K562 (cell line): ENCODE measurements around the gene ATP5F1D. TPM values are rescaled to one million over a fixed set of nuclear protein-coding genes. Genes with fewer than 3 reads are reported as not detected.

Source experiments
- ATAC-seq: fragments of 200-7000 bp; cut with Tn5 transposase; 3 replicates; pipeline ENCODE4 v1.9.1; 2020; ENCODE audit warnings: moderate library complexity
- BruUV-seq: library from RNA; stranded (reverse); fragments of 400-500 nt; replicated peaks from 2 replicates; lab custom pipeline; 2021; lab: Mats Ljungman, UMichigan
- CTCF ChIA-PET: fragments of 300-600 bp; formaldehyde crosslinking; extraction: SDS; loops from one replicate; lab custom pipeline; 2021; ENCODE audit warnings: low intra/inter-chr PET ratio; lab: Yijun Ruan, JAX
- POLR2A ChIA-PET: fragments of 300-600, 350-650 bp; sonication (Branson Sonifier 250); formaldehyde crosslinking; extraction: SDS; loops from one replicate; lab custom pipeline; 2021; ENCODE audit warnings: antibody characterized with exemption, inconsistent platforms; lab: Yijun Ruan, JAX
- DNase-seq, 4 experiments: peaks; one replicate each; pipeline versions ENCODE4 v3.0.0 to v3.0.0-alpha.2; 2011 to 2018; ENCODE audit warnings: low spot score in 3 of 4, mixed read lengths in 3 of 4; ENCODE audit errors: extremely low read depth in 1 of 4
- FAIRE-seq: peaks from 2 replicates; lab custom pipeline; 2011; peaks lifted over from hg19 to GRCh38; lab: Jason Lieb, UNC
- H2AFZ ChIP-seq: 2 replicates; pipeline ENCODE4 v1.6.0; 2011; ENCODE audit warnings: low read depth, low read length, control low read depth, inconsistent platforms
- H3K27ac ChIP-seq: fragments of 200-600 bp; 3 replicates; pipeline ENCODE4 v1.8.0; 2011; ENCODE audit warnings: low read depth, mild to moderate bottlenecking, control low read depth, inconsistent platforms, low read length, moderate library complexity, mixed read lengths; ENCODE audit errors: extremely low read depth
- H3K27me3 ChIP-seq, 2 experiments: fragments of 300-600 bp in 1 of 2; 2 replicates in 1 of 2; 3 replicates in 1 of 2; pipeline versions ENCODE4 v1.6.0 to v1.8.0; 2011; ENCODE audit warnings: inconsistent platforms in 2 of 2, low read length in 2 of 2, mild to moderate bottlenecking in 1 of 2, mixed read lengths in 1 of 2, moderate library complexity in 1 of 2; ENCODE audit not compliant: control insufficient read depth in 2 of 2, insufficient read depth in 2 of 2
- H3K36me3 ChIP-seq: fragments of 300-600 bp; 3 replicates; pipeline ENCODE4 v1.8.0; 2011; ENCODE audit warnings: mild to moderate bottlenecking, low read length, inconsistent platforms; ENCODE audit not compliant: control insufficient read depth, insufficient read depth
- H3K4me1 ChIP-seq, 2 experiments: fragments of 200-600 bp in 1 of 2; replicated peaks in 1 of 2; 2 replicates in 1 of 2; 3 replicates in 1 of 2; pipeline versions ENCODE4 v1.5.1 to v1.8.0; 2011; ENCODE audit warnings: inconsistent platforms in 2 of 2, low read length in 2 of 2, mild to moderate bottlenecking in 1 of 2, mixed read lengths in 1 of 2, moderate library complexity in 1 of 2; ENCODE audit not compliant: control insufficient read depth in 2 of 2, insufficient read depth in 2 of 2
- H3K4me2 ChIP-seq: 2 replicates; pipeline ENCODE4 v1.6.1; 2011; ENCODE audit warnings: low read length, control low read depth, inconsistent platforms, mixed read lengths; ENCODE audit not compliant: insufficient read depth
- H3K4me3 ChIP-seq: fragments of 200-600 bp; sonication (generic), shearing (Covaris generic); 2 replicates; pipeline ENCODE4 v1.5.1; 2016; ENCODE audit warnings: control low read depth, inconsistent platforms
- H3K79me2 ChIP-seq: fragments of 200-600 bp; 3 replicates; pipeline ENCODE4 v1.8.0; 2011; ENCODE audit warnings: low read length, inconsistent platforms; ENCODE audit not compliant: control insufficient read depth, insufficient read depth
- H3K9ac ChIP-seq, 2 experiments: 2 replicates each; pipeline versions ENCODE4 v1.6.0 to v1.6.1; 2011; ENCODE audit warnings: low read depth in 2 of 2, low read length in 2 of 2, control low read depth in 1 of 2, inconsistent platforms in 1 of 2, mild to moderate bottlenecking in 1 of 2, mixed read lengths in 1 of 2; ENCODE audit not compliant: insufficient read depth in 1 of 2
- H3K9me1 ChIP-seq: one replicate; pipeline ENCODE4 v1.6.0; 2011; ENCODE audit warnings: inconsistent platforms, mild to moderate bottlenecking, low read length, moderate library complexity; ENCODE audit not compliant: control insufficient read depth, insufficient read depth
- H3K9me3 ChIP-seq: replicated peaks from 2 replicates; pipeline ENCODE4 v1.5.1; 2011; ENCODE audit warnings: low read depth, low read length, inconsistent platforms; ENCODE audit not compliant: control insufficient read depth, insufficient read depth
- H4K20me1 ChIP-seq: replicated peaks from 2 replicates; pipeline ENCODE4 v1.6.1; 2011; ENCODE audit warnings: low read length, inconsistent platforms, mixed read lengths; ENCODE audit not compliant: control insufficient read depth, insufficient read depth
- POLR2G ChIP-seq: fragments of 200-400 bp; formaldehyde crosslinking; IDR thresholded peaks from 2 replicates; pipeline ENCODE4 v1.6.1; 2017; ENCODE audit warnings: low read depth, mild to moderate bottlenecking, antibody characterized with exemption, low read length, moderate library complexity
- SOX6 ChIP-seq: fragments of 450-650 bp; IDR thresholded peaks from 2 replicates; pipeline ENCODE4 v1.6.1; 2014; ENCODE audit warnings: mild to moderate bottlenecking
- ZNF212 ChIP-seq: fragments of 450-650 bp; formaldehyde crosslinking; IDR thresholded peaks from 2 replicates; pipeline ENCODE4 v1.4.0; 2020; ENCODE audit warnings: mild to moderate bottlenecking
- WGBS: fragments of 100-300 bp; shearing (Covaris generic); methylation state at CpG from one replicate; pipeline ENCODE4 v1.1.6; 2016; ENCODE audit warnings: low coverage, mixed read lengths; ENCODE audit not compliant: insufficient coverage; ENCODE audit errors: missing lambda C conversion rate; 5-methylcytosine and 5-hydroxymethylcytosine counted together
- in situ Hi-C: fragments of 300-500 bp; cut with MboI; formaldehyde crosslinking; loops from 4 replicates; pipeline ENCODE4 v1.15.0; 2018; ENCODE audit warnings: inconsistent platforms, mixed read lengths
- intact Hi-C: fragments of 100-400 bp; cut with micrococcal nuclease; formaldehyde crosslinking; loops from 2 replicates; pipeline ENCODE4 v1.14.2; 2022
- polyA plus RNA-seq, 8 experiments: library from polyadenylated mRNA; depleted of rRNA in 4 of 8; stranded (reverse) in 5 of 8; unstranded in 3 of 8; fragments of >200 nt; fragmentation: Nextera tagmentation in 2 of 8; fragmentation: Illumina TruSeq in 1 of 8; extraction: Ambion mirVana in 2 of 8; extraction: Trizol in 1 of 8; gene quantifications; 2 replicates each; pipeline versions ENCODE4 v1.2.1 to v1.2.3, GENCODE V29; 2011 to 2014; ENCODE audit warnings: inconsistent platforms in 1 of 8, missing spikeins in 1 of 8
- total RNA-seq, 7 experiments: library from RNA; depleted of rRNA in 6 of 7; stranded (reverse); fragments of >200 nt in 6 of 7; fragmentation: Illumina TruSeq in 2 of 7; extraction: Trizol in 2 of 7; gene quantifications; 2 replicates each; pipeline versions ENCODE4 v1.2.1 to v1.2.3, GENCODE V29; 2011 to 2021; ENCODE audit warnings: low replicate concordance in 1 of 7
- TF ChIP-seq, protein P1 (sequence below): fragments of 250-450 bp; sonication (Bioruptor Pico); IDR thresholded peaks from 2 replicates; pipeline ENCODE4 v1.9.0; 2021; ENCODE audit warnings: mild to moderate bottlenecking
- TF ChIP-seq, protein P2 (sequence below): fragments of 250-450 bp; sonication (Bioruptor Pico); IDR thresholded peaks from 2 replicates; pipeline ENCODE4 v1.4.0; 2020; ENCODE audit warnings: borderline replicate concordance

ATP5F1D gene
- total and polyA plus RNA-seq, 9 of the 15 experiments (the other 6 are each of a cell fraction or from before 2014, with no cell fraction given): 3.9 to 409 (median 36.8) TPM

DNA sequence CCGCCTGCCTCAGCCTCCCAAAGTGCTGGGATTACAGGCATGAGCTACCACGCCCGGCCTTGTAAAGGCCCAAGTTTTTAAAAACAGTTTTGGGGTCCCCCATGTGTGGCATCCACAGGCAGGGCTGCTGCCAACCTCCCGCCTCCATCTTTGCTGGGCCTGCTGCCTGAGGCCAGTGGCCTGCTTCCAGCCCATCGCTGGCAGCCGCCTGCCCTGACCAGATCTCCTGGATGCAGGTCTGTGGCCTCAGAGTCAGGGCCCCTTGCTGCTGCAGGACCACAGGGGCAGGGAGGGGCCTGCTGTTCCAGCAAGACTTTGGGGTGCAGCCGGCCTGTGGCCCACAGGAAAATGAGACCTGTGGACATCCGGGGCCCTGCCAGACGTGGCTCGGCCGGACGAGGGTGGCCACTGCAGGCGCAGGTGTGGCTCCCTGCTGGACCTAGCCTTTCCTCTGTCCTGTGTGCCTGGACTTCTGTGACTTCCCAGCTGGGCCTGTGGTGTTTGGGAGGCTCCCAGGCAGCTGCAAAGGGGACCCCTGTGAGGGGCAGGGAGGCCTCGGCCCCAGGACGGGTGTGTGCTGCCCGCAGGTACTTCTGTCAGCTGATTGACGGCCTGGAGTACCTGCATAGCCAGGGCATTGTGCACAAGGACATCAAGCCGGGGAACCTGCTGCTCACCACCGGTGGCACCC, 21.6 kb upstream of the ATP5F1D start:
- peaks cover 80% of the 10 kb centered on the region; the same call in 2 of the 3 replicates for H3K36me3 ChIP-seq
- CTCF ChIA-PET: no interaction called here

More for the DNA sequence above, 21.6 kb upstream of the ATP5F1D start:
- Histone ChIP-seq H2AFZ (no peak overlapping the region), H3K9me3 (no peaks in the 10 kb centered on the region), H3K4me3 (no peak overlapping the region), H3K27ac (no peak overlapping the region), H3K4me2 (no peak overlapping the region), H3K27me3 (no peaks in the 10 kb centered on the region), H3K79me2 (peaks cover 64% of the 10 kb centered on the region), H4K20me1 (peaks cover 39% of the 10 kb centered on the region), H3K9ac (no peak overlapping the region; a peak in 1 of 4 replicates), H3K4me1 (peaks cover 13 to 89% of the 10 kb centered on the region in 2 experiments; a peak in 4 of 5 replicates), H3K9me1 (peaks cover 8% of the 10 kb centered on the region)
- TF ChIP-seq ZNF212 (CRISPR knock-in tag) (no peak), POLR2G (peak; percentile 51), SOX6 (no peak)
- TF ChIP-seq, protein P1, sequence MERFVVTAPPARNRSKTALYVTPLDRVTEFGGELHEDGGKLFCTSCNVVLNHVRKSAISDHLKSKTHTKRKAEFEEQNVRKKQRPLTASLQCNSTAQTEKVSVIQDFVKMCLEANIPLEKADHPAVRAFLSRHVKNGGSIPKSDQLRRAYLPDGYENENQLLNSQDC: no peak
- TF ChIP-seq, protein P2, sequence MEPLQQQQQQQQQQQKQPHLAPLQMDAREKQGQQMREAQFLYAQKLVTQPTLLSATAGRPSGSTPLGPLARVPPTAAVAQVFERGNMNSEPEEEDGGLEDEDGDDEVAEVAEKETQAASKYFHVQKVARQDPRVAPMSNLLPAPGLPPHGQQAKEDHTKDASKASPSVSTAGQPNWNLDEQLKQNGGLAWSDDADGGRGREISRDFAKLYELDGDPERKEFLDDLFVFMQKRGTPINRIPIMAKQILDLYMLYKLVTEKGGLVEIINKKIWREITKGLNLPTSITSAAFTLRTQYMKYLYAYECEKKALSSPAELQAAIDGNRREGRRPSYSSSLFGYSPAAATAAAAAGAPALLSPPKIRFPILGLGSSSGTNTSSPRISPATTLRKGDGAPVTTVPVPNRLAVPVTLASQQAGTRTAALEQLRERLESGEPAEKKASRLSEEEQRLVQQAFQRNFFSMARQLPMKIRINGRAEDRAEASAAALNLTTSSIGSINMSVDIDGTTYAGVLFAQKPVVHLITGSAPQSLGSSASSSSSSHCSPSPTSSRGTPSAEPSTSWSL: no peak
- no TSS peak for BruUV-seq
- POLR2A ChIA-PET: interaction anchor here (0.8 kb wide), 1 partner anchor 162 kb away, joined by 4 read pairs; no protein-coding TSS in a partner anchor
- DNase-seq: no peak
- WGBS: 98% methylated on average over 13 of the region's 19 CpGs
- intact Hi-C loops (loop anchor here (2.0 kb wide), 1 partner anchor 17 kb away; no protein-coding TSS in a partner anchor), in situ Hi-C loops (no loop called here)
- ATAC-seq: no peak
- FAIRE-seq: no peak
